Lung microvascular endothelial cell (primary cell): ENCODE measurements around the gene SUCLG2. TPM values are rescaled to one million over a fixed set of nuclear protein-coding genes. Genes with fewer than 3 reads are reported as not detected.

Source experiments
- DNase-seq, 2 donors: peaks; one replicate each; pipeline versions ENCODE4 v3.0.0 to v3.0.0-alpha.2; 2010; ENCODE audit warnings: low read depth in 2 of 2
- total RNA-seq: library from RNA; depleted of rRNA; stranded (reverse); fragments of >200 nt; gene quantifications from 2 replicates; pipeline ENCODE4 v1.2.1, GENCODE V29; 2014

The SUCLG2 gene
- total RNA-seq, 1 donor from 2014 or later = 27.6 TPM

- DNase-seq = no peak
Observed at GRCh38 chr3:67649681-67650080, 4.7 kb downstream of the SUCLG2 start.

- no peak for DNase-seq
Observed at GRCh38 chr3:67648701-67649100, 5.7 kb downstream of the SUCLG2 start.

GRCh38 chr3:67648229-67648628 is 6.2 kb downstream of the SUCLG2 start:
- DNase-seq = no peak

GRCh38 chr3:67647390-67647878 is 7.0 kb downstream of the SUCLG2 start:
- peak in 1 of 2 donors; percentile 86 for DNase-seq

- DNase-seq = peak in 1 of 2 donors; percentile 56
Observed at GRCh38 chr3:67646586-67647234, 7.7 kb downstream of the SUCLG2 start.

- peak in 1 of 2 donors; percentile 50 for DNase-seq
Observed at GRCh38 chr3:67644827-67645226, 9.6 kb downstream of the SUCLG2 start.

GRCh38 chr3:67642734-67643133 is 11.7 kb downstream of the SUCLG2 start:
- DNase-seq = no peak

- no peak for DNase-seq
Observed at GRCh38 chr3:67642190-67642589, 12.2 kb downstream of the SUCLG2 start.

- DNase-seq = no peak
Observed at GRCh38 chr3:67641451-67641850, 13.0 kb downstream of the SUCLG2 start.

GRCh38 chr3:67640023-67640660 is 14.3 kb downstream of the SUCLG2 start:
- no peak for DNase-seq

GRCh38 chr3:67637255-67637900 is 17.0 kb downstream of the SUCLG2 start:
- no peak for DNase-seq

GRCh38 chr3:67635806-67636205 is 18.6 kb downstream of the SUCLG2 start:
- DNase-seq = peak in 1 of 2 donors; percentile 51

- peak in 1 of 2 donors; percentile 71 for DNase-seq
Observed at GRCh38 chr3:67635257-67635656, 19.2 kb downstream of the SUCLG2 start.

- DNase-seq = no peak
Observed at GRCh38 chr3:67630666-67631362, 23.6 kb downstream of the SUCLG2 start.

GRCh38 chr3:67624687-67625086 is 29.7 kb downstream of the SUCLG2 start:
- DNase-seq = no peak

GRCh38 chr3:67624078-67624477 is 30.3 kb downstream of the SUCLG2 start:
- DNase-seq = peak; percentile 26 to 39

GRCh38 chr3:67622652-67623051 is 31.8 kb downstream of the SUCLG2 start:
- no peak for DNase-seq

- DNase-seq = no peak
Observed at GRCh38 chr3:67620869-67621268, 33.5 kb downstream of the SUCLG2 start.

- no peak for DNase-seq
Observed at GRCh38 chr3:67619991-67620390, 34.4 kb downstream of the SUCLG2 start.

GRCh38 chr3:67617518-67617917 is 36.9 kb downstream of the SUCLG2 start:
- no peak for DNase-seq

- no peak for DNase-seq
Observed at GRCh38 chr3:67616046-67616445, 38.4 kb downstream of the SUCLG2 start.

- DNase-seq = peak; percentile 48 to 63
Observed at GRCh38 chr3:67614195-67614594, 40.2 kb downstream of the SUCLG2 start.
